Measurements from ENCODE around the gene PLEKHH1. TPM values are rescaled to one million over a fixed set of nuclear protein-coding genes. Genes with fewer than 3 reads are reported as not detected.

The PLEKHH1 gene
- total RNA-seq (2014; rRNA removed; shearing (Covaris generic)): 11.0 and 12.7 TPM in 2 replicates

- DNase-seq (ENCODE audit: low spot score): peak; percentile 78
Measured at GRCh38 chr14:67532998-67533753, at the start of gene PLEKHH1. PLEKHH1 (plus strand) TSS chr14:67533290; CDS start chr14:67541868, 8,578 bp downstream.

DNA sequence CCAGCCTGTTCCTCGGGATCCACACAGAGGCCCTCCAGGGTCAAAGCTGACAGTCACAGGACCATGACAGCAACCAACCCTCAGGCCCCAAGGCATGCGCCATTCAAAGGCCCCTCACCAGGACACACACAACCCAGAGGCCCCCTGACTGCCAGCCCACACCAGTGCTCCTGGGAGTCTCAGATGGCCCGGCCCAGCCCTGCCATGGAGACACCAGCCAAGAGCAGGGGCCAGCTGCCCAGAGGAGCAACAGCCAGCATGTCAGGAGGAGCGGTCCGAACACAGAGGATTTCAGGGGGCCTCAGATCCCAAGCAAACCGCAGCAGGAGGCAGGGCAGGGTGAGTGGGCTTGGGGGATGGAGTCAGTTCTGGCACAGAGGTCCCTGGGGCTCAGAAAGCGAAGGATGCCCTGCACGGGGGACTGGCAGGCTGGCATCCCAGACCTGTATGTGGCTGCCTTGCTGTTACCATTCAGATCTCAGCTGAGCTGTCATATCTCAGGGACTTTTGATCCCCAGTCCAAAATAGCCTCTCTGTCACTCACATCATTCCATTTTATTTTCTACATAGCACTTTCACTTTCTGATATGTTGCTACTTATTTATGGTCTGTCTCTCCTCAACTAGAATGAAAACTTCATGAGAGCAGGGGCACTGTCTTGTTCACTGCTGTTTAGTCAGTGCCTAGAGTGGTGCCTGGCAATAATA is 49.4 kb upstream of the PLEKHH1 start:
- DNase-seq (ENCODE audit: low spot score): no peak

DNA sequence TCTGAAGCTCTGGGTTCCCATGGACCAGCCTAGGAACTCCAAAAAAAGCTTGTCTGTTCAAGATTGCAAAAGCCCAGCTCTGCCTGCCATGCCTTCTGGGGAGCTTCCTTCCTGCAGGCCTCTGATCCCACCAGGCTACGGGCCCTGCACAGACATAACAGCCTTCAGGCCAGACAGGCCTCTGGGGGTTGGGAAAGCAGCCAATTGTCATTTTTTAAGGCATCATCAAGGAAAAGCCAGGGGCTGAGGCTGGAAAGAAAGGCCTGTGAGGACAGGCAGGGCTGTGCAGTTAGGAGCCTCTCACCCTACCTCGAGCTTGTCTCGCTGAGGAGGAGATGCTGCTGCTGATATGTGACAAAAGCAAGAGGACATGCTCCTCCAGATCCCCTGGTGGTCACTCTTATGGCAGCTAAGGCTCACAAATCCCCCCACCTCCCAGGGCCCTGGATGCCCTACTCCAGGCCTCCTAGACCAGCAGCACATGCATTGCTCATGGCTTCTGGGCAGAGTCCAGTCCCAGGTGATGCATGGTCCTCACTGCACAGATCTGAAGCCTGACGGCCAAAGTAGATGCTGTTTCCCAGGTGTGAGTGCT is 47.5 kb upstream of the PLEKHH1 start:
- DNase-seq (ENCODE audit: low spot score): no peak

DNA sequence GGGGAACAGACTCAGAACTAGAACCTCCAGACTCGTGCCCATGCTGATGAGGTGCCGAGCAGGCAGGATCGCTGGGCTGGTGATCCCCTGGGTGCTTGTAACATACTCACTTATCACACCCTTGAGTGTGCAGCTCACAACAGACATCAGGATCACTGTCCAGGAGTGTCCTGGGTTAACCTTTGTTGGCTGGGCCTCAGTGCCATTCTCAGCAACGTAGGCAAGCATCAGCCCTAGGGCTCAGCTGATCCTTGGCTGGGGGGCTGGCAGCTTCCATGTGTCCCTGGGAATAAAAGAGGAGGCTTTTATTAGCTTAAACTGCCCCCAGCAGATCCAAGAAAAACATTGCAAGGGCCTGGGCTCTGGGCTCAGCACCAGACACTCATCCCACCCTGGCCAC is 46.2 kb upstream of the PLEKHH1 start:
- no peak for DNase-seq (ENCODE audit: low spot score)

DNA sequence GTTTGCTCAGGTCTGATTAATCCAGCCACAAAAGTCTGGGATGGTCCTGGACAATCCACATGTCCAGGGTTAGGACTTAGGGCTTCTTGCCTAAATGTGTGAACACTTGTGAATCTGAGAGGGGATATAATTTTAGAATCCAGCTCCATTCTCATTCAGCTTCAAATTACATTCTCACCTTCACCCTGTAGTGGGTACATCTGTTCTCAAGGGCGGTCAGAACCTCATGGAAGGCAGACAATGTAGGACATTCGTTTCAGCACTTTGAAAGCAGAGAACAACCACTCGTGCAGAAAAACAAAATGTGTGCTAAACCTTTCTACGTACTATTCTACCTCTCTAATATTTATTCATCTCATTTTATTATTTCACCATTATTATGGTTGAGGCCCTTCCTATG is 45.8 kb upstream of the PLEKHH1 start:
- no peak for DNase-seq (ENCODE audit: low spot score)

DNA sequence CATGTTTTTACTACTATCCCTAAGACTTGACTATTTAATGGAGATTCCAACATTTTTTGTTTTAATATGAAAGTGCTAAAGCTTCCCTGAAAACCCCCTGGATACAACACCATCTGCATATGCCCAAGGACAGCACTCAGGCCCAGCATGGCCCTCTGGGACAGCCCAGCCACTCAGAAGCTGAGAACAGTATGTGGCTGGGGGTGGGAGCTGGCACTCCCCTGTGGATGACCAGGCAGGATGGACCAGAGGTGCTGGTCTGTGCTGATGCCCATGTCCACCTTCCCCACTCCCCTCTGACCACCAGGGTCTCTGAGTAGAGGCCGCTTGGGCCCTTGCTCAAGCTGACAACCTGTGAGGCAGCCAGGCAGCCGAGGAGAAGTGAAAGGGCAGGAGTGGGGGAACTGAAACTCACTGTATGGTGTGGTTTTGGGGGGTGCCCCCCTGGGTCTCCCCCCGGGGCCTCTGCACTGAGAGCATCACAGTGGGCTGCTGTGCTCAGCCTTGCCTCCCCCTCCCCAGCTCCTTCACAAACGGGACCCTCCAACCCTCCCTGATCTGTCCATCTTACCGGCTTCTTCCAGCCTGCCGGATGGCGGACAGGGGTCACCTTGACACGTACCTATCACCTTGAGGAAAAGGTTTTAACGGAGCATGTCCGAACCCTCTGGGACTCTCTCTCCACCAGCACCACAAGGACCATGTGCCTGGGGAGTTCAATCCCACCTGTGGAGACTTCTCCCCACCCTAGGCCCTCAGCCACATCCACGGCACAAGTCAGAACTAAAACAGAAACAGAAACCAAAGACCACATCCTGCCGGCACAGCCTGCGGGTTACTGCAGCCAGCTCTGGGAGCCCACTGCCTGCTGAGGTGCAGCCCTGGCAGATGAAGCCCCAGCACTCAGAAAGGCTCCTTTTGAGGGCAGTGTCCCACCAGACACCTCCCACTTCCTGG is 44.9 kb upstream of the PLEKHH1 start, which contains the start of gene TMEM229B:
TMEM229B (minus strand) TSS at position 785 of the 957 bp plus-strand sequence. CDS start 14,798 bp downstream, outside the sequence.
- DNase-seq (ENCODE audit: low spot score): no peak

- no peak for DNase-seq (ENCODE audit: low spot score)
Measured at GRCh38 chr14:67490196-67490595, 42.9 kb upstream of the PLEKHH1 start.

DNA sequence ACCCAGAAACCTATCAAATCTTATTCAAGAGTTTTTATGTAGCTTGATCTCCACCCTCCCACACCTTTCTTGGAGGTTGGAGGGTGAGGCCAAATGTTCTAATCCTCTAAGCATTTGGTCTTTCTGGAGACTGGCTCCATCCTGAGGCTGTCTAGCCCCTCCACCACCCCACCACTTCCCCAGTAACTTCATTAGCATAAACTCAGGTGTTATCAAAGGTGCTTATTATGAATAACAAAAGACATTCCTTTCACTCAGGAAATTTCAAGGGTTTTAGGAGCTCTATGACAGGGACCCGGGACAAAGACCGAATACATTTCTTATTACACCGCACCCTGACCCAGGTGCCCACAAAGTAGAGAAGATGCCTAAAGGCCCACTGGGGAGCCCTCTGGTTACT is 41.8 kb upstream of the PLEKHH1 start:
- no peak for DNase-seq (ENCODE audit: low spot score)

DNA sequence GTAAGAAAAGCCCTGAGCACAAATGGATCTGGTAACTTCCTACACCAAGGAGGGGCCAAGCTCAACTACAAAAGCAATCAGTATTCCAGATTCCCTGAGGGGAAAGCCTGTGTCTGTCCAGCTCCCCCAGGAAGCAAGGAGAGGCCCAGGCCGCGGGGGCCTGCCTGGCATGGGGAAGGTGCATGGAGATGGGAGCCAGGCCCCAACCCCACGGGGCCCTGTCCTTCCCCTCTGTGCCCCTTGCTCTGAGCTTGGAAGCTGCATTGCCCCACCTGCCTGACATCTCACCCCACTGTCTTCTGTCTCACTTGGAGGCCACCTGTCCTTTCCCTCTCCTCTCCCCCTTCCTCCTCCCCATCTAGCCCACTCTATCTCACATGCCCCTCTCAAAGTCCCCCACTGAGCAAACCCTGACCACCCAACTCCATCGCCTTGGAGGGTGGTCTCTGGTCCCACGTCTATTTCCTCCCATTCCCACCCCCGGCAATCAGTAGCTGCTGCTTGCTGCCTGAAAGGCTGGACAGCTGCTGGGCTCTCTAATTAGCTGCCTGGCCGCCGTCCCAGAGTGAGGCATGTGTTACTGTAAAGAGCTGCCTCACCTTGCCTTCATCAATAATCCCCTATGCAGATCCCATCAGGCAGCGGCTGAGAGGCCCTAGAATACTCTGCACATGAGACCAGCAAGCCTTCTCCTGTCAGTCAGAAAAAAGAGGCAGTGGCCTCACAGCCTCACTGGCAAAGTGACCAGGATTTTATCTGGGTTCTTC is 41.2 kb upstream of the PLEKHH1 start:
- no peak for DNase-seq (ENCODE audit: low spot score)

GRCh38 chr14:67492538-67492937 is 40.6 kb upstream of the PLEKHH1 start:
- no peak for DNase-seq (ENCODE audit: low spot score)

GRCh38 chr14:67493092-67493717 is 39.9 kb upstream of the PLEKHH1 start:
- no peak for DNase-seq (ENCODE audit: low spot score)

DNA sequence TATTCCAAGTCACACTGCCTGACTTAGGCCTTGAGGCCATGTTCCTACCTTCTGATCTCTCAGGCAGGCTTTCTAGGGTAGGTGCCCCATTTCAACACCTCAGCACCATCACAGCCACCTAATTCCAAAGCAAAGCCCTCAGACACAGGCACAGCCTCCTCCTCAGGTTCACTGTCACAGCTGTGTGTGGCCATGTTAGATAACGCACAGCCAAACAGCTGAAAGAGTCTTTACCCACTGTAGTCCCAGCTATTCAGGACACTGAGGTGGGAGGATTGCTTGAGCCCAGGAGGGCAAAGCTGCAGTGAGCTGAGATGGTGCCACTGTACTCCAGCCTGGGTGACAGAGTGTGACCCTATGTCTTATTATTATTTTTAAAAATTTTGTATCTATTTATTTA is 37.3 kb upstream of the PLEKHH1 start:
- DNase-seq (ENCODE audit: low spot score): no peak

GRCh38 chr14:67497216-67497615 is 35.9 kb upstream of the PLEKHH1 start:
- no peak for DNase-seq (ENCODE audit: low spot score)

DNA sequence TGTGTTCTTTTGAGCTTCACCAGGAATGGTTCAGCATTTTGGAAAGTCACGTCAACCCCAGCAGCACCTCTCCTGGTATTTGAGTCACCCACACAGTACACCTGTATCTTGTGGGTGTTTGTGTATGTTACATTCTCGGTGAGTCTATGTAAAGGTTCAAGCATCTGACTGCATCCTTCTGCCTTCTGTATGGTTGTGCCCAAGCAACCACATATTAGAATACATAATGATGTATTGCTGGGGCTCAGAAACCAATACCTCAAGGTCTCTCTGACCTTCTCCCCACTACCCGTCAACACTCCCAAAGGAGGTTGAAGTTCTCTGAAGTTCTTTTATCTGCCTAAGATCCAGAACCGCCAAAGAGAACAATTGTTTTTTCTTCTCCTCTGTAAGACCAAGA is 35.4 kb upstream of the PLEKHH1 start:
- DNase-seq (ENCODE audit: low spot score): no peak

GRCh38 chr14:67500981-67501380 is 32.1 kb upstream of the PLEKHH1 start:
- DNase-seq (ENCODE audit: low spot score): no peak

- DNase-seq (ENCODE audit: low spot score): no peak
Measured at GRCh38 chr14:67501670-67502069, 31.4 kb upstream of the PLEKHH1 start.

GRCh38 chr14:67502867-67503266 is 30.2 kb upstream of the PLEKHH1 start:
- DNase-seq (ENCODE audit: low spot score): no peak

GRCh38 chr14:67503331-67503730 is 29.8 kb upstream of the PLEKHH1 start:
- DNase-seq (ENCODE audit: low spot score): no peak

- DNase-seq (ENCODE audit: low spot score): no peak
Measured at GRCh38 chr14:67505254-67505653, 27.8 kb upstream of the PLEKHH1 start.

DNA sequence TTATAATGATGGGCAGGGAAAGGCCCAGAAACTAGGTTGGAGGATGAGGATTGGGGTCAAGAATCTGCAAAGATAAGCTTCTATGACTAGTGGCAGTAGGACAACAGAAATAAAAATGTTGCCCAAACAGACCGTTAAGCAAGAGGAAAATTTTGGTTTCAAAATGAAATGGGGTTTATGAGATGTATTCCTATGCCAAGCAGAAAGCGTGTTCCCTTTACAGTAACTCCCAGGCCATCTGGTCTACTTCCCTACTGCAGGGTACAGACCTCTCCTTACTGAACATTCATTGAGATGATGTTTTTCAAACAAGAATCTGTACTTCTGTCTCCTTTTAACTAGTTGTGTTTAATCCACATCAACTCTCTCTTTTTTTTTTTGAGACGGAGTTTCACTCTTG is 24.1 kb upstream of the PLEKHH1 start:
- no peak for DNase-seq (ENCODE audit: low spot score)

Measured in HT-29 (cell line).